ENCODE data around the gene PPM1F. TPM values are rescaled to one million over a fixed set of nuclear protein-coding genes. Genes with fewer than 3 reads are reported as not detected.
"Not testable (repeated sequence)": the region's sequence is repeated elsewhere in the genome, so short reads cannot be mapped to it uniquely, and the experiment has no call there.

Gene PPM1F
- polyA plus RNA-seq, 2 of the 4 experiments (the other 2 are of a cell fraction) = 11.0 to 14.2 TPM

- POLR2A ChIA-PET = no interaction called here
- Histone ChIP-seq H3K4me2 (no peak overlapping the region), H3K4me3 (no peak overlapping the region), H3K27ac (no peak overlapping the region), H3K4me1 (no peaks in the 10 kb centered on the region), H3K9me3 (no peaks in the 10 kb centered on the region)
- ATAC-seq (no peak), FAIRE-seq (no peak), DNase-seq (ENCODE audit: low read depth in 1 of 2, low spot score in 1 of 2) (no peak)
- CTCF ChIA-PET = interaction anchor here (1.4 to 2.7 kb wide), 4 partner anchors 11 to 36 kb away, joined by 3 to 15 read pairs (median 4); partner anchors contain the start of gene PPM1F
- 79% methylated on average over 2 of the region's 4 CpGs for WGBS (ENCODE audit: missing lambda C conversion rate)
- TF ChIP-seq HOXA7 (CRISPR knock-in tag; IDR thresholded peaks at IDR 0.05) (no peak), TP53 (CRISPR knock-in tag; IDR thresholded peaks at IDR 0.05) (no peak), MAZ (IDR thresholded peaks at IDR 0.05; ENCODE audit: borderline replicate concordance, low read depth, low read length) (no peak), ATOH8 (CRISPR knock-in tag; IDR thresholded peaks at IDR 0.05; ENCODE audit: low read depth) (no peak), CHD4 (IDR thresholded peaks at IDR 0.05; ENCODE audit: borderline replicate concordance) (no peak), CHD2 (IDR thresholded peaks at IDR 0.05; ENCODE audit: low read length, partially characterized antibody) (no peak), MAX (IDR thresholded peaks at IDR 0.05) (no peak), MAFK (IDR thresholded peaks at IDR 0.05; ENCODE audit: partially characterized antibody) (no peak), HES2 (IDR thresholded peaks at IDR 0.05) (no peak), PBX3 (IDR thresholded peaks at IDR 0.05) (no peak), NPAS2 (CRISPR knock-in tag; IDR thresholded peaks at IDR 0.05; ENCODE audit: borderline replicate concordance) (no peak), HEYL (CRISPR knock-in tag; IDR thresholded peaks at IDR 0.05) (no peak), EHF (CRISPR knock-in tag; IDR thresholded peaks at IDR 0.05) (no peak), RCOR1 (IDR thresholded peaks at IDR 0.05; ENCODE audit: low read depth, low read length) (no peak), CBX8 (IDR thresholded peaks at IDR 0.05) (no peak), CTCF (IDR thresholded peaks at IDR 0.05) (no peak), PHF8 (IDR thresholded peaks at IDR 0.05; ENCODE audit: borderline replicate concordance, low read depth) (no peak)
These were observed 36.2 kb downstream of the PPM1F start for GRCh38 chr22:21916309-21916918.

- CTCF ChIA-PET = interaction anchor here (1.4 to 2.7 kb wide), 2 partner anchors 22 to 37 kb away, joined by 4 to 15 read pairs; partner anchors contain the start of gene PPM1F
These were observed 36.9 kb downstream of the PPM1F start for GRCh38 chr22:21915624-21916308.

GRCh38 chr22:21914033-21914642 is 38.5 kb downstream of the PPM1F start:
- POLR2A ChIA-PET; H3K4me1 ChIP-seq; CTCF ChIA-PET; FAIRE-seq; H3K27ac ChIP-seq; DNase-seq (ENCODE audit: low read depth in 1 of 2, low spot score in 1 of 2); ATAC-seq; H3K9me3 ChIP-seq; H3K4me2 ChIP-seq; H3K4me3 ChIP-seq: not testable (repeated sequence)
- 88% methylated on average over 8 of the region's 8 CpGs for WGBS (ENCODE audit: missing lambda C conversion rate)

More at GRCh38 chr22:21915624-21916308, 36.9 kb downstream of the PPM1F start:
- POLR2A ChIA-PET = no interaction called here
- 80% methylated on average over 2 of the region's 4 CpGs for WGBS (ENCODE audit: missing lambda C conversion rate)
- FAIRE-seq (no peak), DNase-seq (ENCODE audit: low read depth in 1 of 2, low spot score in 1 of 2) (no peak), ATAC-seq (no peak)
- Histone ChIP-seq H3K4me3 (no peak overlapping the region), H3K27ac (no peak overlapping the region), H3K9me3 (no peaks in the 10 kb centered on the region), H3K4me1 (no peaks in the 10 kb centered on the region), H3K4me2 (no peak overlapping the region)
- TF ChIP-seq ZFP36 (IDR thresholded peaks at IDR 0.05; ENCODE audit: borderline replicate concordance, partially characterized antibody) = no peak
- no peak for TF ChIP-seq POLR2AphosphoS2 (conservative IDR thresholded peaks at IDR 0.05; ENCODE audit: low read length)
- TF ChIP-seq TP53 (CRISPR knock-in tag; IDR thresholded peaks at IDR 0.05) = no peak
- no peak for TF ChIP-seq RFX5 (IDR thresholded peaks at IDR 0.05)
- TF ChIP-seq PHF8 (IDR thresholded peaks at IDR 0.05; ENCODE audit: borderline replicate concordance, low read depth) = no peak
- no peak for TF ChIP-seq EHMT2 (IDR thresholded peaks at IDR 0.05; ENCODE audit: low read depth)
- TF ChIP-seq EP300 (IDR thresholded peaks at IDR 0.05) = no peak
- no peak for TF ChIP-seq HDAC2 (IDR thresholded peaks at IDR 0.05)
- TF ChIP-seq HOXB13 (CRISPR knock-in tag; IDR thresholded peaks at IDR 0.05; ENCODE audit: low read depth) = no peak
- TF ChIP-seq JUNB (IDR thresholded peaks at IDR 0.05) = no peak

GRCh38 chr22:21910367-21910766 is 42.3 kb downstream of the PPM1F start:
- H3K4me2 ChIP-seq; H3K4me1 ChIP-seq; H3K27ac ChIP-seq; H3K9me3 ChIP-seq; ATAC-seq; CTCF ChIA-PET; POLR2A ChIA-PET; DNase-seq (ENCODE audit: low read depth in 1 of 2, low spot score in 1 of 2); FAIRE-seq; H3K4me3 ChIP-seq: not testable (repeated sequence)
- WGBS (ENCODE audit: missing lambda C conversion rate) = 83% methylated on average over 4 of the region's 4 CpGs
